Activated naive CD4-positive, alpha-beta T cell treated with anti-CD3 and anti-CD28 coated beads, Interleukin-2, amount 50 U/mL, for 16 hours (primary cell): ENCODE results near the gene CREBBP.
"Not testable (repeated sequence)": the region's sequence is repeated elsewhere in the genome, so short reads cannot be mapped to it uniquely, and the experiment has no call there.

Experiments used
- DNase-seq: peaks from one replicate; pipeline ENCODE4 v3.0.0-alpha.2; 2020

The CREBBP gene

DNA sequence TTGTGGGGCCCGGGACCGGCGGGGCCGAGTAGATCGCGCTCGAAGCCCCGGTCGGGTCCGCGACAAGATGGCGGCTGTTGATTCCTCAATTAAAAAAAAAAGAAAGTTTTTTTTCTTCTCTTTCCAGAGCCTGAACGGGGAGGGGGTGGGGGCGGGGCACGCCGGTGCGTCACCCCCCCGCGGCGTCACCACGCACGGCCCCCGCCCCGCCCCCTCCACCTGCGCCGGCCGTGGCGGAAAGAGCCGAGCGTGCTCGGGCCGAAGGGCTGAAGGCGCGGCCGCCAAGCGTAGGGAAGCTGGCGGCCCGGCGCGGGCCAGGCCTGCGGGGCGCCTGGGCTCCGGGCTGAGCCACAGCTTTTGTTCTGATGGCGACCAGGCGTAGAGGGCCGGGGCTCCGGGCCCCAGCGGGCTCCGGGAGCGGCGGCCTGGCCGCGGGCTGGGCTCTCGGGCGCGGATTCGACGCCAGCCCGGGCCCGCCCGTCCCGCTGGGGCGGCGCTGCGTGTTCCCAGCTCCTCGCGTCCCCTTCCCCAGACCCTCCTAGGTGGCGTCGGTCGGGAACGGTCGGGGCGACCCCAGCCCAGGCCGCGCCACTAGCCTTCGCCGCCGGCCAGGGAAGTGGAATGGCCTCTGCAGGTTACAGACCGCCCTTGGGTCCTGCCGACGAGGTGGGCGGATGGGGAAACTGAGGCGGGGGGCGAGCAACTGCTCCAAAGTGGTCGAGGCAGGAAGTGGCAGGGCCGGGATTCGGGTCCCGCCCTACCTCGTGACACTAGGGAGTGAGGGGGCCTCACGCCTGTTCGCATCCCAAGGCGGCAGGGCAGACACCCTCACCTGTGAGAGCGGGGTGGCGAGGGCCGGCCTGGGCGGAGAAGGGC is at the start of gene CREBBP:
TSS of gene CREBBP (minus strand) at position 91 of the 876 bp plus-strand sequence. CDS start 797 bp downstream, outside the sequence.
- DNase-seq: peak; percentile 87

DNA sequence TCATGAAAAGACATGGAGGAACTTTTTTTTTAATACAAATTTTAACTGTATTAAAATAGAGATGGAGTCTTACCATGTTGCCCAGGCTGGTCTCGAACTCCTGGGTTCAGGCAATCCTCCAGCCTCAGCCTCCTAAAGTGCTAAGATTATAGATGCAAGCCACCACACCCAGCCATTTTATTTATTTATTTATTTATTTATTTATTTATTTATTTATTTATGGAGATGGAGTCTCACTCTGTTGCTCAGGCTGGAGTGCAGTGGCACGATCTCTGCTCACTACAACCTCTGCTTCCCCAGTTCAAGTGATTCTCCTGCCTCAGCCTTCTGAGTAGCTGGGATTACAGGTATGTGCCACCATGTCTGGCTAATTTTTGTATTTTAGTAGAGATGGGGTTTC is 46.6 kb upstream of the CREBBP start:
- not testable (repeated sequence) for DNase-seq

DNA sequence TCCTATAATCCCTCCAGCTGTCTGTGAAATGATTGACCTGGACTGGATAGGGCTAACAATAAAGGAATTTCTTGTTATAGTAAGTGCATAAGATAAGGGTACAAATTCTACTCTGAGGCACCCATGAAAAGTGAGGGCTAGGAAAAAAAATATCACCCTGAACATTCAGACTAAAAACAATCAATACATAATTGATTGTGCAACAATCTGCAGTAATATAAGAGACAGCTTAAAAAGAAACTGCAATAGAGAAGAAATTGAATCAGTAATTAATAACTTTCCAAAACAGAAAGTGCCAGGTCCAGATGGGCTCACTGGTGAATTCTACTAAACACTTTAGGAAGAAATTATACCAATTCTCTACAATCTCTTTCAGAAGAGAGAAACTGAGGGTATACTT is 44.2 kb upstream of the CREBBP start:
- DNase-seq: no peak

DNA sequence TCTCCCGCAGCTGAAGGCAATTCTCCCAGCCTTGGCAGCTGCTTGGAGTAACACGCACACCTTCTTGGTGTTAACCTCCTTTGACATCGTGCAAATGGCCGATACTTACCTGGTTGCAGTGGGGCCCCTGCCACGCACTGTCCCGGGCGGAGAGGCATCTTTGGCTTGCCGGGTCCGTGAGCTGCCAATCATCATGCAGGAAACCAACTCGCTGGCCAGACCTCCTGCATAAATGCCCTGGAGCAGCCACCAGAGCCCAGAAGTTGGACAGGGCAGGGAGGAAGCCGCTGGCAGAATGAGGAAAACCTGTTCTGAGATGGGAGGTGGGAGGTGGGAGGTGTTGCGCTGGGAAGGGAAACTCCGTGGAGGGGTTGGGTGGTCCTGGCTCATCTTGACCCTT is 41.7 kb upstream of the CREBBP start:
- DNase-seq: no peak

DNA sequence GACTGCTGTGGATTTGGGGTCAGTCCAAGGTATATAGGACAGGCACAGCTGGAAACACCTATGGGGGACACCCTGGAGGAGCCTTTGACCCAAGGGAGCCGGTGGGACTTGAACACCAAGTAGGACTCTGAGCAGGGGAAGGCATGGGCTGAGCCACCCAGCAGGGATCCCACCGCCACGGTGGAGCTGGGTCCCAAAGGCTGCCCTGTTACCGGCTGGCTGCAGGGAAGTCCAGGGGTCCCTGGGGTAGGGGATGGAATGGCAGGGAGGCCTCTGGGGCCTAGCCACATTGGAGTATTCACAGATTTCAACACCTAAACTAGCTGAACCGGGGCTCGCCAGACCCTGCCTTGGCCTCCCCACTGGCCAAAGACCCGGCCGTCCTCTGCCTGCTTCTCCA is 39.7 kb upstream of the CREBBP start:
- DNase-seq: no peak

DNA sequence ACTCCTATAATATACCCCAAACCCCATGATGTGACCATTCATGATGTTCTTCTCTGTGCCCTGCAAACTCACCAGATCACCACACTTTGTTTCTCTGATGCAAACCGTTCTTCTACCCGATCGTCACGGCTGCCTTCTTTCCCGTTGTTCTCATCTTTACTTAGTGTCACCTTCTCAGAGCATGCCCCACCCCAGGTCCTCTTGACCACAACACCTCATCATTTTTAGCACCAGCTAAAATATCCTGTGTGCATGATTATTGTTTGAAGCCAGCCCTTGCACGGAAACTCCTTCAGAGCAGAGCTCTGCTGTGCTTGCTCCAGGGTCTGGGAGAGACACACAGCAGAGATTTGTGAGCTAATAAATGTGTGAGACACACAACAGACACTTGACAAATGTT is 38.9 kb upstream of the CREBBP start:
- DNase-seq: no peak

DNA sequence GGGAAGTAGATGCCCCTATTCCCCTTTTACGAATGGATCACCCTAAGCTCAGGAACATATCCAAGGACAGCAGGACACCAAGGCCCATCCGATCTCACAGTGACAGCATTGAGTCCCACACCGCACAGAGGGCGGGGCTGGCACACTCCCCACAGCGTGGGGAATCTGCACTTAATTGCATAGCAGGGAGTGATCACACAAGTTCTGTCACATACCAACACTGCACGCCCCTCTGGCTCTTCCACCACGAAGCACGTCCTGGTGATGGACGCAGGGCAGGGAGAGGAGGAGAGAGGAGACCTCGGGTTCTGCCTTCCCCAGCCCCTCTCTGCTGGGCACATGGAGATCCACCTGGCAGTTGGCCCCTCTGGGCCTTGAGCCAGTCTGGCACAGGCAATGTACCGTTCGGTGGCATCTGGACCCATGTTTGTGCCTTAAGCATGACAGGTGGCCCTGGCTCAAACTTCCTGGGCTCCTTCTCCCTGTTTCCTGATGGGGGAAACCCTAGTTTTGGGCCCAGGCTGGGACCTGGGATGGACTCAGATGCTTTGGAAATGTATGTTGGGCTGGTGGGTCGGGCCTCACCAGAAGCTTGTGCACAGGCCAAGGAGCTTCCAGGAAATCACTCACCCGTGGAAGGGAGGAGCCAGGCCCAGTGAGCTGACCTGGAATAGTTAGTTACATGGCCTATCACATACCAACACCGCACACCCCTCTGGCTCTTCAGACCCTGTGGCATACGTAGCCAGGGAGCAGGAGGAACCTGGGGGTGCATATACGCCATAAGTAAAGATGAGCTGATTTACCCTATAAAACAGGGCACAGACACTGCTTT is 35.1 kb upstream of the CREBBP start:
- DNase-seq: no peak

DNA sequence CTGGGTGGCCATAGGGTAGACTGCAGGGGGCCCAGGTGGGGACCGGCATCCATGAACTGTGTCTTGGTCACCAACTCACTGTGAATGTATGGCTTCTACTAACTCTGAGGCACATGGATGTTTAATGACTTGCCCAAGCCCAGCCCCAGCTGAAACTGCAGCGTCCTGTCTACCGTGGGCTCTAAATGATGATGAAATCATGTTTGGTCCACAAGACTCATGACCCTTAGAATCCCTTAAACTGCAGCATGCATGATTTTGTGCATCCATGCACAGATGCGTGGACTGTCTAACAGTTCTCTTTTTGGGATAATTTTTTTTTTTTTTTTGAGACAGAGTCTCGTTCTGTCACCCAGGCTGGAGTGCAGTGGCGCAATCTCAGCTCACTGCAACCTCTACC is 32.4 kb upstream of the CREBBP start:
- no peak for DNase-seq

DNA sequence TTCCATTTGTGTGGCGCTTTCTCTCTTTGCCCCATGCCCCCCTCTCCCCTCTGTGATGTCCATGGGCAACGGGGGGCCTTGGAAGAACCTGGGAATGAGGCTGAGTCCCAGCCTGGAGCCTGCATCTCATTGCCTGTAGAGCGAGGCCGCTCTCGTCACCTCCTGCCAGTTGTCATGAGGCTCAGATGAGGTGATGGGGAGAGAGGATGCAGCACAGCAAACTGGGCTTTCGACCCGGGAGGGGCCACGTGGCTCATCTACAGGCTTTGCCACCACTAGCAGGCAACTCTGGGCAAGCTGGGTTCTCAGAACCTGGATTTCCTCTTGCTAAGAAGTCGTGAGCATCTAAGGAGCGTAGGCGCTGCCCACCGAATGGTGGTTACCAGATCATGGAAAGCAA is 31.9 kb upstream of the CREBBP start:
- DNase-seq: no peak

DNA sequence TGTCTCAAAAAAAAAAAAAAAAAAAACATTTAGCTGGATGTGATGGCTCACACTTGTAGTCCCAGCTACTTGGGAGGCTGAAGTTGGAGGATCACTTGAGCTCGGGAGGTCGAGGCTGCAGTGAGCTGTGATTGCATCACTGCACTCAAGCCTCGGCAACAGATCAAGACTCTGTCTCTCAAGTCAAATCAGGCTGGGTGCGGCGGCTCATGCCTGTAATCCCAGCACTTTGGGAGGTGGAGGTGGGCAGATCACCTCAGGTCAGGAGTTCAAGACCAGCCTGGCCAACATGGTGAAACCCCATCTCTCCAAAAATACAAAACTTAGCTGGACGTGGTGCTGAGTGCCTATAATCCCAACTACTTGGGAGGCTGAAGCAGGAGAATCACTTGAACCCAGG is 31.2 kb upstream of the CREBBP start:
- DNase-seq: not testable (repeated sequence)

DNA sequence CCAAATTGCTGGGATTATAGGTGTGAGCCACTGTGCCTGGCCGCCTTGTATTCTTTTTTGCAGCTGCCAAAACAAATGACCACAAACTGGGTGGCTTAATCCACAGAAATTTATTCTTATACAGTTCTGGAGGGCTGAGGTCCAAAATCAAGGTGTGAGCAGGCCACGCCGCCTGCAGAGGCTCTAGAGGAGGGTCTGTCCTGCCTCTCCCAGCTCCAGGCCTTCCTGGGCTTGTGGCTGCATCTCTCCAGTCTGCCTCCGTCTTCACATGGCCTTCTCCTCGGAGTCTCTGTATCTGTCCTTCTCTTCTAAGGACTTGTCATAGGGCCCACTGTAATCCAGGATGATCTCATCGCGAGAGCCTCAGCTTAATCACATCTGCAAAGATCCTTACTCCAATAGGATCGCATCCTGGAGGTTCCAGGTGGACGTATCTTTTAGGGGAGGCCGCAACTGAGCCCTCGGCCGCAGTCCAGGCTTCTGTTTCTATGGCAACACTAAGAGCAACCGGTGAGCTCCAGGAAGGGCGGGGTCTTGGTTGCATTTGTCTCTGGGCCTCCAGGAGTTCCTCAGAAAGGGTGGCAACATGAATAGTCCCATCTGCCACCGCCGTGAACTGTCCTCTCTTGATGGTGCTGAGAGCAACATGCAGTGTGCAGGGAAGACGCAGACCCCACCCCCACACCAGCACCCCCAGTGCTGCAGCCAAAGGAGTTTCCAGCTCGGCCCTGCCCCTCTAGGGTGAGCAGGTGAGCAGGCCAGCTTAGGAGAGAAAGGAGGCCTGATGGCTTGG is 29.5 kb upstream of the CREBBP start:
- DNase-seq: no peak

DNA sequence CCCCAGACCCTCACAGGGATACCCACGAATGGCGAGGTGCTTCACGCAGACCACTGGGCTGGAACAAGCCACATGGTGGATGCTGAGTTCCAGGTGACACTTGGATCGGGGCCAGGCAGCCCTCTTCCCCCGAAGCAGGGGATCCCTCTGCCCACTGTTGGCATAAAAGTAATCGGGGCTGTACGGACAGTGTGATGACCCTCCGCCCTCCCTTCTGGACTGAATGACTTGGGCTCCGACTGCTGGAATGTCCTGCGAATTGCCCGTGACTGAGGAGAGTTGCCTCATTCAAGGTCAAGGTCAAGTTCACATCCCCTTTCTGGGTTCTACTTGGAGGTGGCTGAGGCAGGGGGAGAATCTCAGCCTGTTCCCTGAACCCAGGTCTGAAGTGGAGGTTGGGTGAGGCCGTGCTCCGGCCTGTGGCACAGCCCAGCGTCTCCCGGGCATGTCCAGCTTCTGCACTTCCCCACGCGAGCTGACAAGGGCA is 28.5 kb upstream of the CREBBP start:
- DNase-seq: no peak

DNA sequence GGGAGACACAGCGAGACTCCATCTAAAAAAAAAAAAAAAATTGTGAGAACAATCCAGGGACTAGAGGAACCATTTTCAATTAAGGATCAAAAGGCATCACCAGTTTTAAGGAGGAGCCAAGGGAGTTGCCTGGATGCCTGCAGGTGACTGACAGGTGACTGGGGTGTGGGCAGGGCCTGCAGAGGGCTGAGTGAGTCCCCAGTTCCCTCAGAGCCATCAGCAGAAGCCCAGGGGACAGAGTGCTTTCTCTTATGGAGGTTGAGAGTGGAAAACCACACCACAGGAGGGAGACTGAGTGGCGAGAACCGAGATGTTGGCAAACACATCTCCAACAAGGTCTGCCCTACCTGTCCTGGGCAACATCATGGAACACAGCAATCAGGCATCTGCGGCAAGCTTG is 27.1 kb upstream of the CREBBP start:
- no peak for DNase-seq

DNA sequence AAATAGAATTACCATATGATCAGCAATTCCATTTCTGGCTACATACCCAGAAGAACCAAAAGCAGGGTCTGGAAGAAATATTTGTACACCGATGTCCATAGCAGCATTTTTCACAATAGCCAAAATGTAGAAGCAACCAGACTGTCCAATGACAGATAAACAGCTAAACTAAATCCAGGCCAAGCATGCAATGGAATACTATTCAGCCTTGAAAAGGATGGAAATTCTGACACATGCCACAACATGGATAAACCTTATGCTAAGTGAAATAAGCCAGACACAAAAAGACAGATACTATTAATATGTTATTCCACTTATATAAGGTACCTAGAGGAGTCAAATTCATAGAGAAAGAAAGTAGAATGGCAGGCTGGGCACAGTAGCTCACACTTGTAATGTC is 25.9 kb upstream of the CREBBP start:
- no peak for DNase-seq

DNA sequence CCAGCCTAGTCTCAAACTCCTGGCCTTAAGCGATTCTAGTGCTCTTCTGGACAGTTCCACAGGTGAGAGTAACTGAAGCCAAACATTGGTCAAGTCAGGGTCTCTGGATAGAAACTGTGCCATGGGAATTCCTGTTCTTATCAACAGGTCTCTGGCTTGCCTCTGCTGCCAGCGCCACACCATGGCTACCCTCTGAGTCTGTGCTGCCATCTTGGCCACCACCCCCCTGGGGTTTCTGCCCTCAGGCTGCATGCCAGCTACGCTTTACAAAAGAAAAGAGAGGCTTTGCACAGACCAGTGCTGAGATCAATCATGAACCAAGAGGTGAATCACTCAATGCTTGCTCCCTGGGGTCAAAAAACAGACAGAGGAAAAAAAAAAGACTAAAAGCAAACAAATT is 24.4 kb upstream of the CREBBP start:
- DNase-seq: no peak

DNA sequence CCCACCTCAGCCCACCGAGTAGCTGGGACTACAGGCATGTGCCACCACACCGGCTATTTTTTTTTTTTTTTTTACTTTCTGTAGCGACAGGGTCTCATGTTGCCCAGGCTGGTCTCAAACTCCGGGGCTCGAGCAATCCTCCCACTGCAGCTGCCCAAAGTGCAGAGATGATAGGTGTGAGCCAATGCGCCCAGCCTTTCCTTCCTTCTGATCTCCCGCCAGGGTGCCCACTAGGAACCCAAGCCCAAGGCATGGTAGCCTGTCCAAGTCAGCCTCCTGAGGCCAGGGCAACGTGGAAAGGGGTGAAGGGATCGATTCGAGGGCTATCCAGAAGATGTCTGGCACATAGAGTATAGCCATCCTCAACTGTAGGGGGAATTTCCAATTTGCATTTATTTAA is 9.6 kb upstream of the CREBBP start:
- DNase-seq: no peak

DNA sequence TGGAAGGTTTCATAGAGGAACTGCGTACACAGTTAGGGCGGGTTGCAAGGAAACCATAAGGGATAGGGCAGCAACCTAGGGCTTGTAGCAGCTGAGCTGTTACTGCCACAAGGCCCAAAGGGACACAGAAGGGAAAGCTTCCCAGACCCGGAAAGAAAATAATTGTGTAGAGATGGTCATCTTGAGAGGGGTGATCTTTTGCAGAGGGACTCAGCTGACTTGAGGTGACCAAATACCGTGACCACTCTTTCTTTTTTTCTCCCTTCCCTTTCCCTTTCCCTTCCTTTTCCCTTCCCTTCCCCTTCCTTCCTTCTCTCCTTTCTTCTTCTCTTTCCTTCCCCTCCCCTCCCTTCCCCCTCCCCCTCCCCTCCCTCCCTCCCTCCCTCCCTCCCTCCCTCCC is 8.5 kb upstream of the CREBBP start:
- DNase-seq: no peak

DNA sequence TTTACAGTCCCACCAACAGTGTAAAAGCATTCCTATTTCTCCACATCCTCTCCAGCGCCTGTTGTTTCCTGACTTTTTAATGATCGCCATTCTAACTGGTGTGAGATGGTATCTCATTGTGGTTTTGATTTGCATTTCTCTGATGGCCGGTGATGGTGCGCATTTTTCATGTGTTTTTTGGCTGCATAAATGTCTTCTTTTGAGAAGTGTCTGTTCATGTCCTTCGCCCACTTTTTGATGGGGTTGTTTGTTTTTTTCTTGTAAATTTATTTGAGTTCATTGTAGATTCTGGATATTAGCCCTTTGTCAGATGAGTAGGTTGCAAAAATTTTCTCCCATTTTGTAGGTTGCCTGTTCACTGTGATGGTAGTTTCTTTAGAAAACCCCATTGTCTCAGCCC is 5.5 kb upstream of the CREBBP start:
- not testable (repeated sequence) for DNase-seq

DNA sequence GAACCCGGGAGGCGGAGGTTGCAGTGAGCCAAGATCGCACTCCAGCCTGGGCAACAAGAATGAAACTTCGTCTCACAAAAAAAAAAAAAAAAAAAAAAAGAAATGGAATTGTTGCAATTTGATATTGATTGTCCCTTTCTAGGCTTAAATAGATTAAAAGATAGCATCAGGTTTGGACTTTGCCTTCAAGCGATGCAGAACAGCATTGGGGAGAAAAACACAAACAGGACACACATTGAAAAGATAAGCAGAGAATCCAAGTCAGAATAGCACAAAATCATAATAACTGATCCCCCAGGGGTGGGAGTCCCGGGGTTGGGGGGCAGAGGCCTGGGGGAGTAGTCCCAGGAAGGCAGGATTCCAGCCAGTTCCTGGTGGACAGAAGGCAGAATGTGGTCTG is 3.9 kb upstream of the CREBBP start:
- no peak for DNase-seq

DNA sequence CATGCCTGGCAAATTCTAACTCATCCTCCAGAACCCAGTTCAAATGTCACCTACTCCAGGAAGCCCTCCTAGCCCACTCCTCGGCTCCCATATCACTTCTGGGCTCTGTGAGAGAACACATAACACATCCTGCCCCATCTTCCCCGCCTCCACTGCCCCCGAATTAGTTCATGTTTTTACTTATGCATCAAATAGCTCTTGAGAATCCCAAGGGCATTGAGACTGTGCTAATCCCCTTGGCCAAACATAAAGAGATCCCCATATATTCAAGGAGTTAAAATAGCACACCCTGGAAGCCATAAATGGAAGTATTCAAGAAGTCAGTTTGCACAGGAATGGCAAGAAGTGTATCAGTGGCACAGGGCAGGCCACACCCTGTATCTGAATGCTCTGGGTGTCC is 2.0 kb upstream of the CREBBP start:
- DNase-seq: no peak

DNA sequence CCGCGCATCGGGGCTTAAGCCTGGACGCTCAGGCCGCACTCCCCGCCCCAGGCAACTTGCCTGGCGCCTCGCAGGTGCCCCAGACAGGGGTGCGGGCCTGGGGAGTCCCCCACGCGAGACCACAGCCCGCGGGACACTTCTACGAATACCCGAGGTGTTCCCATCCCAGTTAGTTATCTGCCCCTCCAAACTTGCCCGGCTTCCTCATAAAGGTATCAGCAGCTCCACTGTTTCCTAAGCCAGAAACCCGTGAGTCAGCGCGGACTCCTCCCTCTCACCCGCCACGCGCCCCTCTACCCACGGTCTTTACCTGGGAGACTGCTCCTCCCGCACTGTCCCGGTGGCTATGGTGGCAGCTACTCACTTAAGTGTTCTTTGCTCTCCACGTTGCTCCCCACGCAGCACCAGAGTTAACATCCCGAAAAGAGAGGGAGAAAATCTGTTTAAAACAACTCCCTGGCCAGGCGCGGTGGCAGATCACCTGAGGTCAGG is 1.0 kb upstream of the CREBBP start:
- DNase-seq: no peak

DNA sequence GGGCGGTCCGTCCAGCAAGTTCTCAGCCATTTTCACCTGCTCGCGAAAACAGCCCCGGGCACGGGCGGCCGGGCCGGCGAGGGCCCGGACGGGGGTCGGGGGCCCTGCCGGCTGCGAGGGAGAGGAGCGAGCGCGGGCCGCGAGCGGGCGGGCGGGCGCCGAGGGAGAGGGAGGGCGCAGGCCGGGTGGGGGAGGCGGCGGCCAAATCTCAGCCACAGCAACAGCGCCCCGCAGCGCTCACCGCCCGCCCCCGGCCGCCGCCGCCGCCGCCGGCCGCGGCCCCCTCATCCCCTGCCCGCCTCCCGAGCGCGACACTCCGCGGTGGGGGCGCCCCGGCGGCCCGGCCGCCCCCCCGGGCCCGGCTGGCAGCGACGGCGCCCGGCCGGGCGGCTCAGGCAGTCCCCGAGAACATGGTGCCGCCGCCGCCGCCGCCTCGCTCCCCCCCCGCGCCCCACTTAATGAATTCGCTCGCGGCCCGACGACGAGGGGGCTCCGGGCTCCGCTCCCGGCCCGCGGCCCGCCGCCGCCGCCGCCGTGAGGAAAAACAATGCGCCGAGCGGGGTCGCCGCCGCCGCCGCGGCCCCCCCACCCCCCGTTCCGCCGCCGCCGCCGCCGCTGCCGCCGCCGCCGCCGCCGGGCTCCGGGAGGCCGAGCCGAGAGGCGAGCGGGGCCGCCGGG is 487 bp downstream of the CREBBP start:
- DNase-seq: peak; percentile 79
